Activated CD4-positive, alpha-beta memory T cell treated with anti-CD3 and anti-CD28 coated beads for 36 hours (primary cell): ENCODE data around the gene PGM2L1. TPM values are rescaled to one million over a fixed set of nuclear protein-coding genes. Genes with fewer than 3 reads are reported as not detected.
"Not testable (repeated sequence)": the region's sequence is repeated elsewhere in the genome, so short reads cannot be mapped to it uniquely, and the experiment has no call there.

Experiments
- CTCF ChIA-PET: fragments of 350-600 bp; sonication (Branson Sonifier 250); formaldehyde crosslinking; loops from one replicate; lab custom pipeline; 2021; ENCODE audit warnings: antibody characterized with exemption, inconsistent platforms; lab: Charles Lee
- POLR2A ChIA-PET: fragments of 350-600 bp; sonication (Branson Sonifier 250); formaldehyde crosslinking; loops from one replicate; lab custom pipeline; 2021; ENCODE audit warnings: antibody characterized with exemption; lab: Charles Lee
- DNase-seq: peaks from one replicate; pipeline ENCODE4 v3.0.0-alpha.2; 2020
- H3K27ac Mint-ChIP-seq: one replicate; pipeline ENCODE4 v1.8.0; 2021; ENCODE audit warnings: mixed read lengths
- H3K27me3 Mint-ChIP-seq: one replicate; pipeline ENCODE4 v1.8.0; 2021; ENCODE audit warnings: mixed read lengths
- H3K36me3 Mint-ChIP-seq: one replicate; pipeline ENCODE4 v1.8.0; 2021; ENCODE audit warnings: mixed read lengths
- H3K4me1 Mint-ChIP-seq: one replicate; pipeline ENCODE4 v1.8.0; 2021; ENCODE audit warnings: low read depth, mixed read lengths
- H3K4me3 Mint-ChIP-seq: one replicate; pipeline ENCODE4 v1.8.0; 2021; ENCODE audit warnings: mild to moderate bottlenecking, mixed read lengths
- H3K9me3 Mint-ChIP-seq: one replicate; pipeline ENCODE4 v1.8.0; 2021; ENCODE audit warnings: mixed read lengths
- intact Hi-C: fragments of 100-400 bp; cut with micrococcal nuclease; formaldehyde crosslinking; loops from one replicate; pipeline ENCODE4 v1.15.1; 2023
- total RNA-seq, 2 experiments: library from RNA; stranded (reverse); gene quantifications; one replicate each; pipeline ENCODE4 v1.2.3, GENCODE V29; 2021

Gene PGM2L1
- total RNA-seq, 2 experiments from 2014 or later = 7.0 to 7.2 TPM

DNA sequence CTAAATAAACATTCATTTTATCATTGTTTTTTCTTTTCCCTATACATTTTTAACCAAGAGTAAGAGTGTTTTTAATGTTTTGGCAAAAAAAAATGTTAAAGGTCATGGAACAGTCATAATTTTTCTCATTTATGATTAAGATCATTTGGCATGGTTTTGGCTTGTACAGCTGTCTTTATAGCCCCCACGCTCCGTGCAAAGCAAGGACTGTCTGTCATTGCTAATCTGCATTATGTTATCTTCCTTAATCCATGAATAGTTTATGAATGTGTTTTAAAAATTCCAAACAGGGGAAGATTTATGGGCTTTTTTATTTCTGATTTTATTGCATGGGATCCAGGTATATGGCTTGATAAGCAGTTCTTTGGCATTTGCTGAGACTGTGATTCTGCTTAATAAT is 28.1 kb downstream of the PGM2L1 start:
- intact Hi-C loops = no loop called here
- ChIA-PET CTCF (no interaction called here), POLR2A (no interaction called here)
- H3K4me3 Mint-ChIP-seq = no peak overlapping the region
- H3K27me3 Mint-ChIP-seq = no peaks in the 10 kb centered on the region
- DNase-seq = no peak
- H3K9me3 Mint-ChIP-seq = no peaks in the 10 kb centered on the region
- H3K4me1 Mint-ChIP-seq = no peaks in the 10 kb centered on the region
- peaks cover 6% of the 10 kb centered on the region for H3K36me3 Mint-ChIP-seq
- no peak overlapping the region for H3K27ac Mint-ChIP-seq

DNA sequence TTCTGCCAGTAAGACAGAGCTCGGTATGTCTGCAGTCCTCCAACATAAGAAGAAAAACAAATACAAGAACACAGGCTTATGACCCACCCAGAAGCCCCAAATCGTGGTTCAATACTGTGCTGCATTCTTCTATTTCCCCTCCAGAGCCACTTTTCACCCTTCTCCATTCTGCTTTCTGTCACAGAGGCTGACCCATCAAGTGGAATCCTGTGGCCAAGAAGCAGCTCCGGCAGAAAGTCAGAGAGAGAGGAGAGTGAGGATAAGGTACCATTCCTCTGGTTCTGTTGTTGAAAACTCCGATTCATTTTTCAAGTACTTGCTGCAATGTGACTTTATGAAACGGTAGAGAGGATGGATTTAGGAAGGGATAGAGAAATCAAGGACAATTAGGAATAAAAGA is 30.4 kb downstream of the PGM2L1 start:
- ChIA-PET POLR2A (no interaction called here), CTCF (interaction anchor here (1.0 to 1.3 kb wide), 2 partner anchors 12 to 112 kb away, joined by 3 read pairs; no protein-coding TSS in a partner anchor)
- no peaks in the 10 kb centered on the region for H3K9me3 Mint-ChIP-seq
- DNase-seq = no peak
- H3K27ac Mint-ChIP-seq = no peak overlapping the region
- no peak overlapping the region for H3K4me3 Mint-ChIP-seq
- no peaks in the 10 kb centered on the region for H3K27me3 Mint-ChIP-seq
- intact Hi-C loops = no loop called here
- no peaks in the 10 kb centered on the region for H3K4me1 Mint-ChIP-seq
- peaks cover 4% of the 10 kb centered on the region for H3K36me3 Mint-ChIP-seq

DNA sequence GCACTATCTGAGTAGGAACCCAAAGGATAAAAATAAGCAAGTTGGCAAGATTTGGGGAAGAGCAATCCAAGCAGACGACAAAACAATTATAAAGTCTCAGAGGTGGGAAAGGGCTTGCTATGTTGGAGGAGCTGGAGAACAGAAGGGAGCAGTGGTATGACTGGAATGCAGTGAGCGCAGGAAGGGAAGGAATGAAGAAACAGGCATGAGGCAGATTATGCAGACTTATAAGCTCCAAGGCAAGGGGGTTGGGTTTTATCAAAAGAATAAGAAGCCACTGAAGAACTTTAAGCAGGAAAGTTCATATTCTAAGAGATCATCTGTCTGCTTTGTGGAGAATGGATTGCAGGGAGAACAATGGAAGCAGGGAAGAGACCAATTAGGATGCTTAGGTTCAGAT is 31.7 kb downstream of the PGM2L1 start:
- H3K27ac Mint-ChIP-seq = no peak overlapping the region

DNA sequence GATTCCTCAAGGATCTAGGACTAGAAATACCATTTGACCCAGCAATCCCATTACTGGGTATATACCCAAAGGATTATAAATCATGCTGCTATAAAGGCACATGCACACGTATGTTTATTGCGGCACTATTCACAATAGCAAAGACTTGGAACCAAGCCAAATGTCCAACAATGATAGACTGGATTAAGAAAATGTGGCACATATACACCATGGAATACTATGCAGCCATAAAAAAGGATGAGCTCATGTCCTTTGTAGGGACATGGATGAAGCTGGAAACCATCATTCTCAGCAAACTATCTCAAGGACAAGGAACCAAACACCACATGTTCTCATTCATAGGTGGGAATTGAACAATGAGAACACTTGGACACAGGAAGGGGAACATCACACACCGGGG is 32.4 kb downstream of the PGM2L1 start:
- not testable (repeated sequence) for H3K27me3 Mint-ChIP-seq

More for the DNA sequence above, 31.7 kb downstream of the PGM2L1 start:
- Mint-ChIP-seq H3K4me3 (no peak overlapping the region), H3K4me1 (no peaks in the 10 kb centered on the region), H3K27me3 (no peaks in the 10 kb centered on the region), H3K9me3 (no peaks in the 10 kb centered on the region), H3K36me3 (peaks cover 13% of the 10 kb centered on the region)
- ChIA-PET CTCF (interaction anchor here (0.7 to 1.0 kb wide), 2 partner anchors 23 to 40 kb away, joined by 4 to 5 read pairs; no protein-coding TSS in a partner anchor), POLR2A (no interaction called here)
- intact Hi-C loops = no loop called here
- no peak for DNase-seq

DNA sequence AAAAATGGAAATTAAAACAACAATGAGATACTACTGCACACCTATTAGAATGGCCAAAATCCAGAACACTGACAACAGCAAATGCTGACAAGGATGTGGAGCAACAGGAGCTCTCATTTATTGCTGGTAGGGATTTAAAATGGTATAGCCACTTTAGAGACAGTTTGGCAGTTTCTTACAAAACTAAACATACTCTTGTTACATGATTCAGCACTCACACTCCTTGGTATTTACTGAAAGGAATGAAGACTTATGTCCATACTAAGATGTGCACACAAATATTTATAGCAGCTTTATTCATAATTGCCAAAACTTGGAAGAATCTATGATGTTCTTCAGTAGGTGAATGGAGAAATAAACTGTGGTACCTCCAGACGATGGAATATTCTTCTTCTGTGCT is 40.8 kb downstream of the PGM2L1 start:
- CTCF ChIA-PET = interaction anchor here (1.5 kb wide), 2 partner anchors 93 to 96 kb away, joined by 3 to 5 read pairs; no protein-coding TSS in a partner anchor
- Mint-ChIP-seq H3K4me1 (no peaks in the 10 kb centered on the region), H3K36me3 (peaks cover 28% of the 10 kb centered on the region), H3K4me3 (no peak overlapping the region), H3K9me3 (no peaks in the 10 kb centered on the region), H3K27me3 (no peaks in the 10 kb centered on the region), H3K27ac (no peak overlapping the region)
- DNase-seq = no peak
- intact Hi-C loops = no loop called here
- POLR2A ChIA-PET = no interaction called here

More for the DNA sequence above, 32.4 kb downstream of the PGM2L1 start:
- DNase-seq, H3K9me3 Mint-ChIP-seq, H3K4me1 Mint-ChIP-seq, POLR2A ChIA-PET, CTCF ChIA-PET, H3K4me3 Mint-ChIP-seq, intact Hi-C loops, H3K27ac Mint-ChIP-seq: not testable (repeated sequence)
- peaks cover 17% of the 10 kb centered on the region for H3K36me3 Mint-ChIP-seq

DNA sequence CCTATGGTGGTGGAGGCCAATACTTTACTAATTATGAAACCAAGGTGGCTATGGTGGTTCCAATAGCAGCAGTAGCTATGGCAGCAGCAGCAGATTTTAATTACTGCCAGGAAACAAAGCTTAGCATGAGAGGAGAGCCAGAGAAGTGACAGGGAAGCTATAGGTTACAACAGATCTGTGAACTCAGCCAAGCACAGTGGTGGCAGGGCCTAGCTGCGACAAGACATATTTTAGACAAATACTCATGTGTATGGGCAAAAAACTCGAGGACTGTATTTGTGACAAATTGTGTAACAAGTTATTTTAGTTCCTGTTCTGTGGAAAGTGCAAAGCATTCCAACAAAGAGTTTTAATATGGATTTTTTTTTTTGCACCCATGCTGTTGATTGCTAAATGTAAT is 42.6 kb downstream of the PGM2L1 start:
- Mint-ChIP-seq H3K27me3 (no peaks in the 10 kb centered on the region), H3K4me3 (no peak overlapping the region), H3K9me3 (no peaks in the 10 kb centered on the region), H3K27ac (no peak overlapping the region), H3K4me1 (no peaks in the 10 kb centered on the region), H3K36me3 (peaks cover 19% of the 10 kb centered on the region)
- DNase-seq = no peak
- ChIA-PET CTCF (interaction anchor here (1.1 to 1.4 kb wide), 2 partner anchors 12 to 34 kb away, joined by 3 read pairs; no protein-coding TSS in a partner anchor), POLR2A (no interaction called here)
- intact Hi-C loops = no loop called here

DNA sequence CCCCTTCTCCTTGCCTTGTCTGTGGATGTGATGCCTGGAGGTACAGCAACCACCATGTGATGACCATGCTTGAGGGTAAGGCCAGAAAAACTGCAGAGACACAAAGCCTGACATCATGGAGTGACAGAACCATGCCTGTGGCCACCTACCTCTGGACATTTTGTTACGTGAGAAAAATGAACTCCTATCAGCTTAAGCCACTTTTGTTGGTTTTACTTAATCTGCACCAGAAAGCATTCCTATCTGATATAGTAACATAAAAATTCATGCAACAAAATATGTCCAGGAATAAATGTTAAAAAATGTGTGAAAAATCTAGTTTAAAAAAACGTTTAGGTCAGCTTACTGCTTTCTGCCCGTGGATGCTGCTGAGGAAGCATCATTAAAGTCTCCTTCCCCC is 44.2 kb downstream of the PGM2L1 start:
- no peaks in the 10 kb centered on the region for H3K9me3 Mint-ChIP-seq
- no peak overlapping the region for H3K4me3 Mint-ChIP-seq
- POLR2A ChIA-PET = no interaction called here
- no peak for DNase-seq
- peaks cover 14% of the 10 kb centered on the region for H3K36me3 Mint-ChIP-seq
- H3K4me1 Mint-ChIP-seq = no peaks in the 10 kb centered on the region
- intact Hi-C loops = no loop called here
- H3K27ac Mint-ChIP-seq = no peak overlapping the region
- H3K27me3 Mint-ChIP-seq = no peaks in the 10 kb centered on the region
- CTCF ChIA-PET = no interaction called here

DNA sequence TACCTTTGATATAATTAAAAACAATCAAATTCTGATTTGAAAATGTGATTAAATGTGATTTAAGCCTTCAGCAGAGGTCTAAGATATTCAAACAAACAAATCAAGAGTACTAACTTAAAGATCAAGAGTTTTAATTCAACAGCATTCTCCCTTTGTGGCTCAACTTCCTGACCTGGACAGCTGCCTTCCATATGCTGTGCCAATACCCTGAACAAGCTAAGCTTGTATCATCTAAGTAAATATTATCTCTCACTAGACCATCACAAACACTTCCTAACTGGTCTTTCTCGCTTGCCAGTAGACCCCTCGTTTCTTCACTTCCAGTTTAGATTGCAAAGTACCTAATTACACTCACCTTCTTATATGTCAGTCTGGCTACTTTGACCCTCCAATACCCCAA is 50.9 kb downstream of the PGM2L1 start:
- no peak for DNase-seq
- Mint-ChIP-seq H3K9me3 (no peaks in the 10 kb centered on the region), H3K27ac (no peak overlapping the region), H3K27me3 (no peaks in the 10 kb centered on the region), H3K4me3 (no peak overlapping the region), H3K36me3 (peaks cover 9% of the 10 kb centered on the region), H3K4me1 (no peaks in the 10 kb centered on the region)
- POLR2A ChIA-PET = no interaction called here
- CTCF ChIA-PET = interaction anchor here (1.4 kb wide), 1 partner anchor 92 kb away, joined by 4 read pairs; no protein-coding TSS in a partner anchor
- intact Hi-C loops = no loop called here

DNA sequence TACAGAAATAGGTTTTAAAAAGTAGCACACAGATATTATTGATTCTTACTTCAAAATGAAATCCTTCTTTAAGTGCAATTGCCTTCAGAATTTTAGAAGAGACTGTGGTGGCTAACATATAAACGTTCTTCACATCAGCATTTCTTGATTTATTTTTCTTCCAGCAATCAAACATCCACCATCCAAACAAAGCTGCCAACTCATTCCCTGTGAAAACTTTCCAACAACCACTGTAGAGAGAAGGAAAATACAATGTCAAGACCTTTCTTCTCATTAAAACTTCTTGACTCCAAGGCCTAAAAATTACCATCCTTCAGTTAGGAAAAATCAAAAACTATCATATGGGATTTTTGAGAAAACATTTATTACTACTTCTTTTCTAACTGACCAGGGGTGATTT is 52.8 kb downstream of the PGM2L1 start:
- Mint-ChIP-seq H3K4me1 (no peaks in the 10 kb centered on the region), H3K27ac (no peak overlapping the region), H3K27me3 (no peaks in the 10 kb centered on the region), H3K9me3 (no peaks in the 10 kb centered on the region), H3K36me3 (peaks cover 9% of the 10 kb centered on the region), H3K4me3 (no peak overlapping the region)
- intact Hi-C loops = no loop called here
- POLR2A ChIA-PET = no interaction called here
- CTCF ChIA-PET = interaction anchor here (1.2 to 2.0 kb wide), 2 partner anchors 25 to 90 kb away, joined by 3 to 7 read pairs; no protein-coding TSS in a partner anchor
- no peak for DNase-seq

DNA sequence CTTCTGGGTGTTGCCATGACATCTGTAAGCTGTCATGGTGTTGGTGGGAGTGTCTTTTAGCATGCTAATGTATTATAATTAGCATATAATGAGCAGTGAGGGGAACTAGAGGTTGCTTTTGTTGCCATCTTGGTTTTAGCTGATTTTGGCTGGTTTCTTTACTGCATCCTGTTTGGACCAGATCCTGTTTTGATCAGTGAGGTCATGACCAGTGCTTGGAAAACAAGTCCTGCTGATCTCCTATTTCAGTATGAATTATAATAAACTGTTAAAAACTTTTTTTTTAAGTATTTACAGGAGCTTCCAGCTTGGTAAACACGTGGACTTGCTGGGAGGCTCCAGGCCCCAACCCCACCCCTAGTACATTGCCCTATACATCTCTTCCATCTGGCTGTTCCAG is 56.3 kb downstream of the PGM2L1 start:
- peaks cover 15% of the 10 kb centered on the region for H3K36me3 Mint-ChIP-seq

DNA sequence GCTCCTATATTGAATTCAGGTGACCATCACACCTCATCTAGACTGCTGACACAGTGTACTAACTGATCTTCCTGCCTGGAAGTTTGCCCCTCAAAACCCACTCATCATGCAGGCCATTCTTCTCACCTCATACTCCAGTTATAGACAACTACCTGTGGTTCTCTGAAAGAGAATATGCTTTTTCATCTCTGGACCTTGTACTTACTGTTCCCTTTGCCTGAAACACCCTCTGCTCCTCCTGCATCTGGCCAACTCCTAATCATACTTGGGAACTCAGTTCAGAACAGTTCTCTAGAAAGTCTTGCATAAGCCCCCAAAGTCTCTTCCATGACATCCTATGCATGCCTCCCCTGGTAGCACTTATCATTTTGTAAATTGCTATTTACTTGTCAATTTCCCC is 58.6 kb downstream of the PGM2L1 start:
- ChIA-PET CTCF (no interaction called here), POLR2A (no interaction called here)
- H3K9me3 Mint-ChIP-seq = no peaks in the 10 kb centered on the region
- no peaks in the 10 kb centered on the region for H3K4me1 Mint-ChIP-seq
- intact Hi-C loops = no loop called here
- H3K4me3 Mint-ChIP-seq = no peak overlapping the region
- H3K36me3 Mint-ChIP-seq = peaks cover 15% of the 10 kb centered on the region
- no peaks in the 10 kb centered on the region for H3K27me3 Mint-ChIP-seq
- DNase-seq = no peak
- H3K27ac Mint-ChIP-seq = no peak overlapping the region

More for the DNA sequence above, 56.3 kb downstream of the PGM2L1 start:
- POLR2A ChIA-PET = no interaction called here
- Mint-ChIP-seq H3K4me1 (no peaks in the 10 kb centered on the region), H3K9me3 (no peaks in the 10 kb centered on the region), H3K27me3 (no peaks in the 10 kb centered on the region), H3K27ac (no peak overlapping the region), H3K4me3 (no peak overlapping the region)
- no peak for DNase-seq
- CTCF ChIA-PET = interaction anchor here (0.6 to 1.3 kb wide), 2 partner anchors 21 to 86 kb away, joined by 3 to 4 read pairs; no protein-coding TSS in a partner anchor
- intact Hi-C loops = no loop called here

DNA sequence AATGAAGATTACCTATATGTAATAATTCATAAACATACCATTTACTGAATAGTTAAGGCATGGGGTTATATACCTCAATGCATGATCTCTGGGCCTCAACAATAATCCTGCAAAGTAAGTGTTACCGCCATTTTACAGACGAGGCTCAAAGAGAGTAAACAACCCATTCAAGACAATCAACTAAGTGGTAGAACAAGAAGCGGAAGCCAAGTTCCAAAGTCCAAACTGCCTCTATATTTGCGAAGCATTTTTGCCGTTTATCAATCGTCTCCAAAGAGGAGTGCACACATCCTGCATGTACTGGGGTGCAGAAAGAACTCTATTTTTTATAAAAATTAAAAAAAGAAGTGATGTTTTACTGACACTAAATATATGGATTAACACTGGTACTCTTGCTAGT is 59.3 kb downstream of the PGM2L1 start:
- CTCF ChIA-PET = no interaction called here
- peaks cover 15% of the 10 kb centered on the region for H3K36me3 Mint-ChIP-seq

DNA sequence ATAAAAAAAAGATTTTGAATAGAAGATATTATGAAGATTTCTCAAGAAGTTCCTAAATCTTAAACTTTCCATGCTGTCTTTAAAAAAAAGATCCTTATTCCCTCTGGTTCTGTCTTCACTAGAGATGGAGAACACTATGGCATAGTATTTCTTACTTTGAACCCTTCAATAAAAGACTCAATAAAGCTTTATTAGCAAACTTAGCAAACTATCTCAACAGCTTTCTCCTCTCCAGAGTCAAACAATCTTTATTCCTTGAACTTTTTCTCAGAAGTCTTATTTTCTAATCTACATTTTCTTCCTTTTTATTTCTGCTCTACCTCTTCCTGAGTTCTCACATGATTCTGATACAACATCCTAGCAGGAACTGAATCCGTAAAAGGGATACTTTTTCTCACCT is 65.0 kb downstream of the PGM2L1 start:
- no peak for DNase-seq
- POLR2A ChIA-PET = no interaction called here
- Mint-ChIP-seq H3K36me3 (peaks cover 4% of the 10 kb centered on the region), H3K9me3 (no peaks in the 10 kb centered on the region), H3K4me3 (no peak overlapping the region), H3K27me3 (no peaks in the 10 kb centered on the region), H3K27ac (no peak overlapping the region), H3K4me1 (no peaks in the 10 kb centered on the region)
- intact Hi-C loops = no loop called here
- CTCF ChIA-PET = interaction anchor here (1.3 kb wide), 1 partner anchor 11 kb away, joined by 4 read pairs; no protein-coding TSS in a partner anchor

More for the DNA sequence above, 59.3 kb downstream of the PGM2L1 start:
- Mint-ChIP-seq H3K27ac (no peak overlapping the region), H3K9me3 (no peaks in the 10 kb centered on the region), H3K27me3 (no peaks in the 10 kb centered on the region), H3K4me3 (no peak overlapping the region), H3K4me1 (no peaks in the 10 kb centered on the region)
- POLR2A ChIA-PET = no interaction called here
- intact Hi-C loops = no loop called here
- no peak for DNase-seq
